ENCODE measurements around the gene HOXD13. TPM values are rescaled to one million over a fixed set of nuclear protein-coding genes. Genes with fewer than 3 reads are reported as not detected.

The HOXD13 gene
- total RNA-seq, 4 donors from 2014 or later: 0.19 TPM; not detected in 3

GRCh38 chr2:176096243-176096985 is 3.9 kb downstream of the HOXD13 start:
- H3K36me3 ChIP-seq: no peaks in the 10 kb centered on the region
- H3K4me1 ChIP-seq: peaks cover 61% of the 10 kb centered on the region
- peaks cover 100% of the 10 kb centered on the region for H3K27me3 ChIP-seq
- DNase-seq (ENCODE audit: low spot score in 2 of 2): no peak
- 14% methylated on average over 16 of the region's 16 CpGs for WGBS
- TF ChIP-seq EP300 (IDR thresholded peaks at IDR 0.05) (no peak), POLR2AphosphoS5 (IDR thresholded peaks at IDR 0.05) (no peak), POLR2A (IDR thresholded peaks at IDR 0.05) (no peak)
- TF ChIP-seq, protein P1, sequence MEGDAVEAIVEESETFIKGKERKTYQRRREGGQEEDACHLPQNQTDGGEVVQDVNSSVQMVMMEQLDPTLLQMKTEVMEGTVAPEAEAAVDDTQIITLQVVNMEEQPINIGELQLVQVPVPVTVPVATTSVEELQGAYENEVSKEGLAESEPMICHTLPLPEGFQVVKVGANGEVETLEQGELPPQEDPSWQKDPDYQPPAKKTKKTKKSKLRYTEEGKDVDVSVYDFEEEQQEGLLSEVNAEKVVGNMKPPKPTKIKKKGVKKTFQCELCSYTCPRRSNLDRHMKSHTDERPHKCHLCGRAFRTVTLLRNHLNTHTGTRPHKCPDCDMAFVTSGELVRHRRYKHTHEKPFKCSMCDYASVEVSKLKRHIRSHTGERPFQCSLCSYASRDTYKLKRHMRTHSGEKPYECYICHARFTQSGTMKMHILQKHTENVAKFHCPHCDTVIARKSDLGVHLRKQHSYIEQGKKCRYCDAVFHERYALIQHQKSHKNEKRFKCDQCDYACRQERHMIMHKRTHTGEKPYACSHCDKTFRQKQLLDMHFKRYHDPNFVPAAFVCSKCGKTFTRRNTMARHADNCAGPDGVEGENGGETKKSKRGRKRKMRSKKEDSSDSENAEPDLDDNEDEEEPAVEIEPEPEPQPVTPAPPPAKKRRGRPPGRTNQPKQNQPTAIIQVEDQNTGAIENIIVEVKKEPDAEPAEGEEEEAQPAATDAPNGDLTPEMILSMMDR (IDR thresholded peaks at IDR 0.05): no peak
- no peak overlapping the region for H3K27ac ChIP-seq
- H3K4me3 ChIP-seq: peak overlapping the region; percentile 47
- no peaks in the 10 kb centered on the region for H3K9me3 ChIP-seq

DNA sequence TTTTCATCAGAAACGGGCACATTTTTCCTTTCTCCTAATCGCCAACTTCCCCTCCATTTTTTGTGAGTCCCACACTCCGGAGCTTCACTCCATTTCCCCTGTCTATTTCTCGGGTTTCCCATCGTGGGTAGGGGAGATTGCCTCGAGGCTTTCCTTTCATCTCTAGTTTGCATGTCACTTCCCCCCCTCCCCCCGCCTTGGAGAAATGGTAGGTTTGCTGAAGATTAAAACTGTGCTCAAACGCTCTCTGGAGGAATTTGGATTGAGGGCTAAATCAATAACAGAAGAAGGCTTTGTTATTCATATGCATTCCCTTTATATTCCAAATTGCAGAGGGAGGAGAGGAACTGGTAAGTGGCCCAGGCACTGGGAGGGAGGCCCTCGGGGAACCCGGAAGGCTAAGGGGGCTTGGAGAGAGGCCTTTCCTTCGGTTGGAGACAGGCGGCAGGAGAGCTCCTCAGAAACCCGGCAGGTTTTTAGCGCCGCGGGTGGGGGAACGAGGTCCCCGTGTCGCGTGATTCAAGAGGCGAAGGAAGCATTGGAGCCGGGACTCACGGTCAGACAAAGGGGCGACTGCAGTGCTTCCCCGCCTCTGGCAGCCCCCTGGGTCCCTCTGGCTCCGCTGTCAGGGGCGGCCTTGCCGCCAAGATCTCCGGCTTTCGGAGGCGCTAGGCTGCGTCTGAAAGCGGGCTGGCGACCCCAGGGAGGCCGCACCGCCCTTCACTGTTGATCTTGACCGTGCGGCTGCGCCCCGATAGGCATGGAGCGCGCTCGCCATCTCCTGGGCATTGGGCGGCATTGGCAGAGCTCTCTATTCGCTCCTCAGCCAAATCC is 4.7 kb downstream of the HOXD13 start:
- Histone ChIP-seq H3K9me3 (no peaks in the 10 kb centered on the region), H3K27ac (no peak overlapping the region), H3K4me3 (peak overlapping the region; percentile 47), H3K36me3 (no peaks in the 10 kb centered on the region), H3K4me1 (peaks cover 53% of the 10 kb centered on the region), H3K27me3 (peaks cover 100% of the 10 kb centered on the region)
- TF ChIP-seq POLR2AphosphoS5 (IDR thresholded peaks at IDR 0.05): no peak
- TF ChIP-seq, protein P1 (IDR thresholded peaks at IDR 0.05): peak; percentile 14 to 81
- TF ChIP-seq POLR2A (IDR thresholded peaks at IDR 0.05): no peak
- no peak for TF ChIP-seq EP300 (IDR thresholded peaks at IDR 0.05)
- DNase-seq (ENCODE audit: low spot score in 2 of 2): peak in 1 of 2 donors; percentile 74
- WGBS: 3% methylated on average over 37 of the region's 45 CpGs

- TF ChIP-seq, protein P1 (IDR thresholded peaks at IDR 0.05): no peak
- DNase-seq (ENCODE audit: low spot score in 2 of 2): no peak
- H3K9me3 ChIP-seq: no peaks in the 10 kb centered on the region
- H3K4me3 ChIP-seq: peak overlapping the region; percentile 47
- peaks cover 47% of the 10 kb centered on the region for H3K4me1 ChIP-seq
- H3K27ac ChIP-seq: no peak overlapping the region
- H3K27me3 ChIP-seq: peaks cover 100% of the 10 kb centered on the region
- 5% methylated on average over 17 of the region's 18 CpGs for WGBS
- no peaks in the 10 kb centered on the region for H3K36me3 ChIP-seq
Observed at GRCh38 chr2:176097820-176098365, 5.4 kb downstream of the HOXD13 start.

DNA sequence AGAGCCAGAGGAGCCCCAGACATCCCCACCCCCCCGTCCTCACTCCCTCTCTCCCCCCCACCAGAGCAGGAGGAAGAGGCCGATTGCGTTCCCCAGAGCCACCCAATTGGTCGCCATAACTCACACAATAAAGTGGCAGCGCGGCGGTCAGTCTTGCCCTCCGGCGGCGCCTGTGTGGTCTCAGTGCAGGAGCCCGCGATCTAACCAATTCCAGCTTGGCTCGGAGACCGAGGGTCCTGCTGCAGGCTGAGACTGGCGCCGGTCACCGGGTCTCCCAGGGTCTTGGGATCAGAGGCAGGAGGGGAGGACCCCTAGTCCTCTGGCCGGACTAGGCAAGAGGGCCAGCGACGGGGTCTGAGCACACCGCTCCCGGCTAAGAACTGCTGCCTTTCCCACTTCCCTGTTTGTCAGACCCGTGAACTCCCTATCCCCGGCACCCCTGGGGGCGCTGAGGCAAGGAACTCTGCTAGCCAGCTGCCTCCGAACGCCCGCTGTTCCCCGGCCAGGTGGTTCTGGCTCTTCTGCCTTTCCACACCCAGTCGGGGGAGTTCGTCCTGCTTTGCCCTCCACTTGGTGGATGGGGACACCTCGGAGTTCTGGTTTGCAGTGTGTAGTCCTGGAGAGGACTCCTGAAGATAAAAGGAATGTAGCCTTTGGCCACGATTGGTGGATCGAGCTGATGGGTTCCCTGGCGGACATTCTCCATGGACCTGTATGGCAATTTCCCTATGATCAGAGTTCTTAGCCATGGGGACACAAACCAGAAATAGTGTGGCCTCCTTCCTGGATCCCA is 6.0 kb downstream of the HOXD13 start:
- Histone ChIP-seq H3K27ac (no peak overlapping the region), H3K4me1 (peaks cover 40% of the 10 kb centered on the region), H3K36me3 (no peaks in the 10 kb centered on the region), H3K27me3 (peaks cover 100% of the 10 kb centered on the region), H3K9me3 (no peaks in the 10 kb centered on the region), H3K4me3 (no peak overlapping the region)
- WGBS: no CpG with 5 or more reads among the region's 35 CpGs
- no peak for TF ChIP-seq POLR2A (IDR thresholded peaks at IDR 0.05)
- TF ChIP-seq POLR2AphosphoS5 (IDR thresholded peaks at IDR 0.05): no peak
- TF ChIP-seq, protein P1 (IDR thresholded peaks at IDR 0.05): no peak
- TF ChIP-seq EP300 (IDR thresholded peaks at IDR 0.05): no peak
- peak in 1 of 2 donors; percentile 58 for DNase-seq (ENCODE audit: low spot score in 2 of 2)
